Activated naive CD8-positive, alpha-beta T cell treated with anti-CD3 and anti-CD28 coated beads, Interleukin-2, amount 10 ng/mL, durations not matched to agents 7 days and 5 days (primary cell): Measurements from ENCODE around the gene UNC13D. TPM values are rescaled to one million over a fixed set of nuclear protein-coding genes. Genes with fewer than 3 reads are reported as not detected.
A peak's percentile ranks its signal among the peaks of the same experiment; 100 is the strongest.

Experiments
- ATAC-seq: fragments of 150-1000 bp; cut with Tn5 transposase; one replicate; pipeline ENCODE4 v1.10.0; 2021; ENCODE audit warnings: low read depth, moderate library complexity
- POLR2A ChIA-PET: fragments of 350-600 bp; sonication (Branson Sonifier 250); formaldehyde crosslinking; loops from one replicate; lab custom pipeline; 2021; ENCODE audit warnings: antibody characterized with exemption; lab: Charles Lee
- DNase-seq: peaks from one replicate; pipeline ENCODE4 v3.0.0; 2021
- H3K27ac Mint-ChIP-seq: one replicate; pipeline ENCODE4 v1.8.0; 2022; ENCODE audit warnings: mild to moderate bottlenecking, mixed read lengths
- H3K27me3 Mint-ChIP-seq: one replicate; pipeline ENCODE4 v1.8.0; 2022; ENCODE audit warnings: mild to moderate bottlenecking, moderate library complexity, mixed read lengths
- H3K36me3 Mint-ChIP-seq: one replicate; pipeline ENCODE4 v1.8.0; 2021; ENCODE audit warnings: mild to moderate bottlenecking, mixed read lengths
- H3K4me1 Mint-ChIP-seq: one replicate; pipeline ENCODE4 v1.8.0; 2021; ENCODE audit warnings: mixed read lengths
- H3K4me3 Mint-ChIP-seq: one replicate; pipeline ENCODE4 v1.8.0; 2022; ENCODE audit warnings: mild to moderate bottlenecking, moderate library complexity, mixed read lengths
- H3K9me3 Mint-ChIP-seq: one replicate; pipeline ENCODE4 v1.8.0; 2021; ENCODE audit warnings: mixed read lengths
- total RNA-seq, 2 experiments: library from RNA; stranded (reverse); gene quantifications; one replicate each; pipeline ENCODE4 v1.2.3, GENCODE V29; 2021

The UNC13D gene
- total RNA-seq, 2 experiments from 2014 or later, result 221 to 222 TPM

- H3K36me3 Mint-ChIP-seq, result peaks cover 2% of the 10 kb centered on the region
- ATAC-seq (no peak), DNase-seq (no peak)
- H3K9me3 Mint-ChIP-seq, result no peaks in the 10 kb centered on the region
- no peaks in the 10 kb centered on the region for H3K27me3 Mint-ChIP-seq
- peaks cover 19% of the 10 kb centered on the region for H3K4me1 Mint-ChIP-seq
- POLR2A ChIA-PET, result interaction anchor here (0.8 to 11.0 kb wide), 7 partner anchors 9 to 51 kb away, joined by 3 to 121 read pairs (median 5); partner anchors contain the start of genes UNC13D and WBP2
- H3K4me3 Mint-ChIP-seq, result no peak overlapping the region
- H3K27ac Mint-ChIP-seq, result peak overlapping the region; percentile 42
Observed at GRCh38 chr17:75824666-75825065, 19.5 kb downstream of the UNC13D start.

GRCh38 chr17:75824050-75824552, 20.1 kb downstream of the UNC13D start:
- Mint-ChIP-seq H3K4me1 (peaks cover 20% of the 10 kb centered on the region), H3K36me3 (peaks cover 3% of the 10 kb centered on the region), H3K9me3 (no peaks in the 10 kb centered on the region), H3K27me3 (no peaks in the 10 kb centered on the region), H3K4me3 (no peak overlapping the region), H3K27ac (no peak overlapping the region)
- ATAC-seq (no peak), DNase-seq (no peak)
- POLR2A ChIA-PET, result interaction anchor here (0.8 to 11.0 kb wide), 8 partner anchors 9 to 47 kb away, joined by 3 to 121 read pairs (median 12); partner anchors contain the start of genes UNC13D and WBP2

GRCh38 chr17:75823257-75824041, 20.8 kb downstream of the UNC13D start:
- DNase-seq (no peak), ATAC-seq (no peak)
- Mint-ChIP-seq H3K27me3 (no peaks in the 10 kb centered on the region), H3K9me3 (no peaks in the 10 kb centered on the region), H3K27ac (peak overlapping the region; percentile 70), H3K4me3 (no peak overlapping the region), H3K4me1 (peaks cover 20% of the 10 kb centered on the region), H3K36me3 (peaks cover 5% of the 10 kb centered on the region)
- POLR2A ChIA-PET, result interaction anchor here (0.8 to 11.0 kb wide), 12 partner anchors 9 to 70 kb away, joined by 3 to 121 read pairs (median 6); partner anchors contain the start of genes UNC13D, UNK and WBP2

GRCh38 chr17:75822800-75823166, 21.4 kb downstream of the UNC13D start:
- no peaks in the 10 kb centered on the region for H3K27me3 Mint-ChIP-seq
- ATAC-seq, result no peak
- peak overlapping the region; percentile 70 for H3K27ac Mint-ChIP-seq
- DNase-seq, result no peak
- no peaks in the 10 kb centered on the region for H3K9me3 Mint-ChIP-seq
- no peak overlapping the region for H3K4me3 Mint-ChIP-seq
- peaks cover 5% of the 10 kb centered on the region for H3K36me3 Mint-ChIP-seq
- H3K4me1 Mint-ChIP-seq, result peaks cover 17% of the 10 kb centered on the region
- POLR2A ChIA-PET, result interaction anchor here (0.6 to 11.0 kb wide), 15 partner anchors 10 to 69 kb away, joined by 3 to 121 read pairs (median 5); partner anchors contain the start of genes UNC13D, UNK and WBP2

GRCh38 chr17:75822119-75822799, 21.9 kb downstream of the UNC13D start:
- ATAC-seq, result peak; percentile 50
- DNase-seq, result no peak
- Mint-ChIP-seq H3K27me3 (no peaks in the 10 kb centered on the region), H3K27ac (peak overlapping the region; percentile 87), H3K9me3 (no peaks in the 10 kb centered on the region), H3K4me3 (no peak overlapping the region), H3K36me3 (peaks cover 5% of the 10 kb centered on the region), H3K4me1 (peaks cover 17% of the 10 kb centered on the region)
- POLR2A ChIA-PET, result interaction anchor here (0.6 to 11.0 kb wide), 14 partner anchors 11 to 69 kb away, joined by 3 to 121 read pairs (median 5); partner anchors contain the start of genes UNC13D, UNK and WBP2

- POLR2A ChIA-PET, result interaction anchor here (0.5 to 11.0 kb wide), 7 partner anchors 12 to 45 kb away, joined by 3 to 121 read pairs (median 6); partner anchors contain the start of gene UNC13D
- Mint-ChIP-seq H3K4me1 (peaks cover 14% of the 10 kb centered on the region), H3K27me3 (no peaks in the 10 kb centered on the region), H3K9me3 (no peaks in the 10 kb centered on the region), H3K36me3 (peaks cover 5% of the 10 kb centered on the region), H3K27ac (peak overlapping the region; percentile 87), H3K4me3 (no peak overlapping the region)
- ATAC-seq (no peak), DNase-seq (no peak)
Observed at GRCh38 chr17:75821552-75821951, 22.7 kb downstream of the UNC13D start.

GRCh38 chr17:75820094-75821080, 23.8 kb downstream of the UNC13D start:
- POLR2A ChIA-PET, result interaction anchor here (0.8 to 11.0 kb wide), 4 partner anchors 13 to 56 kb away, joined by 3 to 121 read pairs (median 9); a partner anchor contains a TSS
- Mint-ChIP-seq H3K27me3 (no peaks in the 10 kb centered on the region), H3K4me3 (no peak overlapping the region), H3K36me3 (peaks cover 5% of the 10 kb centered on the region), H3K27ac (no peak overlapping the region), H3K9me3 (no peaks in the 10 kb centered on the region), H3K4me1 (peaks cover 14% of the 10 kb centered on the region)
- ATAC-seq, result no peak
- no peak for DNase-seq

GRCh38 chr17:75819678-75820077, 24.5 kb downstream of the UNC13D start:
- H3K27me3 Mint-ChIP-seq, result no peaks in the 10 kb centered on the region
- H3K36me3 Mint-ChIP-seq, result peaks cover 5% of the 10 kb centered on the region
- no peak overlapping the region for H3K27ac Mint-ChIP-seq
- ATAC-seq (no peak), DNase-seq (no peak)
- no peaks in the 10 kb centered on the region for H3K9me3 Mint-ChIP-seq
- H3K4me3 Mint-ChIP-seq, result no peak overlapping the region
- H3K4me1 Mint-ChIP-seq, result peaks cover 14% of the 10 kb centered on the region
- POLR2A ChIA-PET, result no interaction called here

- POLR2A ChIA-PET, result interaction anchor here (0.7 kb wide), 3 partner anchors 33 to 43 kb away, joined by 3 read pairs; no protein-coding TSS in a partner anchor
- no peak for DNase-seq
Observed at GRCh38 chr17:75819116-75819515, 25.1 kb downstream of the UNC13D start.

GRCh38 chr17:75818326-75818885, 25.8 kb downstream of the UNC13D start:
- H3K4me3 Mint-ChIP-seq, result no peak overlapping the region
- ATAC-seq (no peak), DNase-seq (no peak)
- H3K4me1 Mint-ChIP-seq, result peaks cover 14% of the 10 kb centered on the region
- H3K27me3 Mint-ChIP-seq, result no peaks in the 10 kb centered on the region
- peak overlapping the region; percentile 65 for H3K27ac Mint-ChIP-seq
- H3K9me3 Mint-ChIP-seq, result no peaks in the 10 kb centered on the region
- POLR2A ChIA-PET, result interaction anchor here (0.7 kb wide), 3 partner anchors 32 to 42 kb away, joined by 3 read pairs; no protein-coding TSS in a partner anchor
- peaks cover 7% of the 10 kb centered on the region for H3K36me3 Mint-ChIP-seq

More at GRCh38 chr17:75819116-75819515, 25.1 kb downstream of the UNC13D start:
- Mint-ChIP-seq H3K9me3 (no peaks in the 10 kb centered on the region), H3K27me3 (no peaks in the 10 kb centered on the region), H3K27ac (peak overlapping the region; percentile 58), H3K36me3 (peaks cover 5% of the 10 kb centered on the region), H3K4me1 (peaks cover 14% of the 10 kb centered on the region), H3K4me3 (no peak overlapping the region)
- no peak for ATAC-seq

GRCh38 chr17:75817571-75817970, 26.6 kb downstream of the UNC13D start:
- Mint-ChIP-seq H3K36me3 (peaks cover 7% of the 10 kb centered on the region), H3K27ac (no peak overlapping the region)

GRCh38 chr17:75816693-75817092, 27.5 kb downstream of the UNC13D start:
- H3K4me3 Mint-ChIP-seq, result no peak overlapping the region
- no peaks in the 10 kb centered on the region for H3K27me3 Mint-ChIP-seq
- peaks cover 6% of the 10 kb centered on the region for H3K4me1 Mint-ChIP-seq
- ATAC-seq, result no peak
- no peaks in the 10 kb centered on the region for H3K9me3 Mint-ChIP-seq
- peaks cover 7% of the 10 kb centered on the region for H3K36me3 Mint-ChIP-seq
- no peak for DNase-seq
- POLR2A ChIA-PET, result interaction anchor here (1.3 kb wide), 1 partner anchor 9 kb away, joined by 5 read pairs; no protein-coding TSS in a partner anchor
- no peak overlapping the region for H3K27ac Mint-ChIP-seq

More at GRCh38 chr17:75817571-75817970, 26.6 kb downstream of the UNC13D start:
- DNase-seq, result no peak
- Mint-ChIP-seq H3K9me3 (no peaks in the 10 kb centered on the region), H3K4me3 (no peak overlapping the region), H3K27me3 (no peaks in the 10 kb centered on the region), H3K4me1 (peaks cover 14% of the 10 kb centered on the region)
- POLR2A ChIA-PET, result no interaction called here
- ATAC-seq, result no peak
